Measurements from ENCODE around the gene ERVH48-1.

GRCh38 chr21:42878678-42878992 lies 46.8 kb downstream of the ERVH48-1 start:
- TF ChIP-seq REST (IDR thresholded peaks at IDR 0.05; ENCODE audit: insufficient read depth in 1 of 2, low read depth in 2 of 2, low read length in 2 of 2) (no peak), POLR2AphosphoS5 (IDR thresholded peaks at IDR 0.05; ENCODE audit: low read depth, low read length) (no peak), SIN3A (IDR thresholded peaks at IDR 0.05; ENCODE audit: borderline replicate concordance, insufficient read depth, low read length) (no peak)
